Uterus (tissue), 2 donors: ENCODE measurements around the gene TBC1D1.

Experiments used
- CTCF ChIP-seq, 4 experiments: fragments of 200-600 bp in 2 of 4; fragments of 450-650 bp in 2 of 4; sonication (generic) in 2 of 4; IDR thresholded peaks; one replicate each; pipeline ENCODE4 v1.5.1; 2016 to 2019; ENCODE audit warnings: antibody characterized with exemption in 4 of 4, mild to moderate bottlenecking in 2 of 4, moderate library complexity in 1 of 4
- POLR2A ChIP-seq, 2 donors: fragments of 450-650 bp; IDR thresholded peaks; one replicate each; pipeline ENCODE4 v1.6.1; 2016; ENCODE audit warnings: antibody characterized with exemption in 2 of 2, mild to moderate bottlenecking in 1 of 2, moderate library complexity in 1 of 2

- TF ChIP-seq POLR2A (IDR thresholded peaks at IDR 0.05): no peak
- TF ChIP-seq CTCF (IDR thresholded peaks at IDR 0.05): no peak
Measured at GRCh38 chr4:37994569-37994968, 103.7 kb downstream of the TBC1D1 start.
